NCI-H748 (cell line): Measurements from ENCODE around the gene ARHGAP26.
"Not testable (repeated sequence)": the region's sequence is repeated elsewhere in the genome, so short reads cannot be mapped to it uniquely, and the experiment has no call there.

Source experiments
- DNase-seq: peaks from one replicate; lab custom pipeline; 2025; ENCODE audit not compliant: unreplicated experiment; lab: John Stamatoyannopoulos, UW

ARHGAP26 gene

GRCh38 chr5:143077453-143078103 lies 307.4 kb downstream of the ARHGAP26 start:
- no peak for DNase-seq

- no peak for DNase-seq
These were observed 308.1 kb downstream of the ARHGAP26 start for GRCh38 chr5:143078313-143078712.

- no peak for DNase-seq
These were observed 308.8 kb downstream of the ARHGAP26 start for GRCh38 chr5:143078971-143079370.

- DNase-seq: no peak
These were observed 310.2 kb downstream of the ARHGAP26 start for GRCh38 chr5:143080407-143080806.

- no peak for DNase-seq
These were observed 310.8 kb downstream of the ARHGAP26 start for GRCh38 chr5:143080982-143081381.

- DNase-seq: no peak
These were observed 312.8 kb downstream of the ARHGAP26 start for GRCh38 chr5:143083006-143083405.

GRCh38 chr5:143084407-143084806 lies 314.2 kb downstream of the ARHGAP26 start:
- DNase-seq: no peak

- peak; percentile 27 for DNase-seq
These were observed 315.2 kb downstream of the ARHGAP26 start for GRCh38 chr5:143085319-143085917.

- no peak for DNase-seq
These were observed 316.4 kb downstream of the ARHGAP26 start for GRCh38 chr5:143086546-143086907.

- DNase-seq: peak; percentile 8
These were observed 316.9 kb downstream of the ARHGAP26 start for GRCh38 chr5:143086908-143087637.

GRCh38 chr5:143088702-143089101 lies 318.5 kb downstream of the ARHGAP26 start:
- DNase-seq: not testable (repeated sequence)

GRCh38 chr5:143090044-143090443 lies 319.9 kb downstream of the ARHGAP26 start:
- not testable (repeated sequence) for DNase-seq

- DNase-seq: not testable (repeated sequence)
These were observed 322.7 kb downstream of the ARHGAP26 start for GRCh38 chr5:143092711-143093451.

- no peak for DNase-seq
These were observed 323.4 kb downstream of the ARHGAP26 start for GRCh38 chr5:143093452-143094086.

GRCh38 chr5:143094087-143094521 lies 323.9 kb downstream of the ARHGAP26 start:
- DNase-seq: no peak

- not testable (repeated sequence) for DNase-seq
These were observed 324.4 kb downstream of the ARHGAP26 start for GRCh38 chr5:143094608-143095007.

- DNase-seq: no peak
These were observed 330.9 kb downstream of the ARHGAP26 start for GRCh38 chr5:143101121-143101520.

- peak; percentile 40 for DNase-seq
These were observed 331.7 kb downstream of the ARHGAP26 start for GRCh38 chr5:143101725-143102386.

- no peak for DNase-seq
These were observed 332.2 kb downstream of the ARHGAP26 start for GRCh38 chr5:143102411-143102810.

GRCh38 chr5:143105216-143105905 lies 335.2 kb downstream of the ARHGAP26 start:
- DNase-seq: no peak
